HG02798 (cell line): ENCODE results near the gene FOXN3.
"Not testable (repeated sequence)": the region's sequence is repeated elsewhere in the genome, so short reads cannot be mapped to it uniquely, and the experiment has no call there.

Experiments
- ATAC-seq: cut with Tn5 transposase; IDR thresholded peaks from one replicate; pipeline ENCODE4 v1.9.1; 2021; ENCODE audit warnings: mild to moderate bottlenecking; ENCODE audit not compliant: unreplicated experiment, poor library complexity

The FOXN3 gene

DNA sequence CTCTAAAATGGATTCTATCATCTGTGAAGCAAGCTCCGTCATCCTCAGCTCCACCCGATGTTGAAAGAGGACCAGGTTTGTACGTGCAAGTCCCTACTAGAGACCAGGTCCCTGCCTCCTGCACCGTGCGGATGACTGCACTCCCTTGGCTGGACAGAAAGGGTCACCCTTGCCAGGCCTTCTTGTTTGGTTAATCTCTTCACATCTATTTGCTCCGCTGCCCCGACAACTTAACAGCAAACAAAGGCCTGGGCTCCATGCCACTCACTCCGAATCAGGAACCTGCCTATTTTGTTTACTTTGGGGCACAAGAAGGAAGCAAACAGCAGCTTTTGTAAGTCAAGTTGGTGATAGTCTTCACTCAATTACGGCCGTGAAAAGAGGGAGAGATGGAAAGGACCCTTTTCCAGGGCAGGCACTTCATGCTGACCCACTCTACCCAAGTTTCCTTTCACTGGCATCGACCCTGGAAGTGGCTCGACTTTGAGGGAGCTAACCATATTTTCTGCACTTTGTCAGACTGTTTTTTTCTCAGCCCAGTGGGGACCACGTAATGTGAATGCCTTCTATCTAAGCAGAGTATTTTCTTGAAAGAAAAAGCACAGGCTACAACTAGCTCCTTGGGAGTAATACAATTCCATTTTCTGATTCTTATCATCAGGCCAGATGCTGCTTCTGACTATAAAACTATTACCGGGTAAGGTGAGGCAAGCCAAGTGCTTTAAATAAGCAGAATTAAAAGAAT is 202.6 kb downstream of the FOXN3 start:
- ATAC-seq: no peak

DNA sequence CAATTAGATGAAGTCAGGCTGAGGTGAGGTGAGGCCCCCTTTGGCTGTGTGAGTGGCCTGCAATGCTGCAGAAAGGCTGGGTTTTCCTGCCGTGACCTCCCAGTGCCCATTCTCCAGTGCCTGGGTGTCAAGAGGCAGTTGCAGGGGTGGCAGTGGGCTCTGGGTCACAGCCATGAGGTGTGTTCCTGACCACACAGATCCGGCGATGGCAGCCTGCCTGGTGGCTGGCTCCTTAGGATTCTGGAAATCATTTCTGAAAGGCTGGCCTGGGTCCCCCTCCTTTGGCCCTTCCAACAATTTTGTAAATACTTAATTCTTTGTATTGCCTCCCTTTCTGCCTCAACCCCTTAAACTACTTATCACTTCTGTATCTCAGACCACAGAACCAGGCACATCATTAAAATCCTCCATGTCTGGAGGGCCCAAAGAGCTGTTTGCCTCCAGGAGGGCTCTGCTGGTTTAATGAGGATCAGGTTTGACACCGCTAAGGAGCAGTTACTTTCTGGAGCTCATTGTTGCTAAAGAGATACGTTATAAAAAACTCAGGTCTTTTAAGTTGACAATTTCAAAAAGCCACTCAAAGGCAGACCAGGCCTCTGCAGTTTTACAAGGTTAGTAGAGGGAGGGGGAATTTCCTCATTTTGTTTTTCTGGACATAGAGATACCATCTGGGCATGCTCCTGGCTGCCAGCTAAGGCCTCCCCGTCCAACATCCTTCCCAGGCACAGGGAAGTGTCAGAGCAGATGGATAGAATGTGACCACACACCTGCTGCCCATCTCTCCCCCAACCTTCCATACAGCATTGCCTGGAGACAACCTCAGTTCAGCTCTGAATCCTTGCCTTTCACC is 204.4 kb downstream of the FOXN3 start:
- no peak for ATAC-seq

DNA sequence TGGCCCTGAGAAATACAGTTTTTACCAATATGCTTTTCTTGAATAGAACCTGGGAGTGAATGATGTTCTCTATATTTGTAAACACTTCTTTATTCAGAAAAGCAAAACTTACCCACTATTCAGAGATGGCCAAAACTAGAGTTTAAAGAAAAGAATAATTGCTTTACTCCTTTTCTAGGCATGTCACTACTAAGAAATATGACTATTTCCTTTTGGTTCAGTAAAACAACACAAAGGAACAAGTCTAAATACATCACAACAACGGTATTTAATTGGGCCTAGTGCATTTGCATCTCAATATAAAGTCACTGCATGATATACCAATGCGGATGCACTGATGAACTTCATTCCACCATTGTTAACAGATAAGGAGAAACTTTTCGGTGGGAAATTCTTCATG is 207.5 kb downstream of the FOXN3 start:
- ATAC-seq: no peak

DNA sequence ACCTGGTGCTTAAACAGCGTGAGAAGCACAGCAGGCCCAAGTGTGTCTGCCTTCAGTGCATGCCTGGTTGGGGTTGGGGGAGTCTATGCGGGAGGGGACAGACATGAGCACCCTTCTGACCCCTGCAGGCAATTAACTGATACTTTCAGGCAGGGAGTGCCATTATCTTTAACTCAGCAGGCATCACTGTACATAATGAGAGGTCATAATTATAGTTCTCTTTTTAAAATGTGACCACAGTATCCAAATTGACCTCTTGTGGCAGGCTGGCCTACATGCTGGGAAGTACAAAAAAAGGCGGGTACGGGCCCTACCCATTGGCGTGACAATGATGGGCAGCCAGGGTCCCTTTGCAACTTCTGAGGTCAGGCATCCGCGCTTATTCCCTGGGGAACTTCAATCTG is 209.1 kb downstream of the FOXN3 start:
- ATAC-seq: no peak

DNA sequence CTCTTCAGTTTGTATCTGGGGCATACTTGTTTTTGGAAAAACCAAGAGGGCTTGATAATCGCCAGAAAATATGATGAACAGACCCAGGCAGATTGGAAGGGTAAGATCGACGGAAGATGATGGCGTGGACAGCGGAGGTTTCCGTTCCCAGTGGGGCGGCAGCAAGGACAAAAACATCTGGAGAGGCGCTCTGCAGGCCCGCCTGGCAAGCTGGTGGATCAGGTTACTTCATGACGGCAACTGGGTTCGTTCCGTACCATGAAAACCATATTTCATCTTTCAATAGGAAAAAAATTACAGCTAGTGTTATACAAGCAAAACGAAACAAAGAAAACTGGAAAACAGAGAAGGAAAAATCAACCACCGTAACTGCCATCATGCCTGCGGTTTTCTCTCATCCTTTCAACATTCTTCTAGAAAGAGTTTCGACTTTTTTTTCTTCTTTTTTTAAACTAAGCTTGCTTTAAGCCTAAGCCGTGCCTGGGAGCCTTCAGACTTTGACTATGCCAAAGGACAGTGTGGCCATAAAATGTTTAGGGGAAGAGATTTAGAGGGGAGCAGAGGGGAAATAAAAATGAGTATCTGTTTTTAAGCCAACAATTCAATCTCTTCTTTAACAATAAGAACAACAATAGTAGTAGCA is 210.5 kb downstream of the FOXN3 start:
- no peak for ATAC-seq

DNA sequence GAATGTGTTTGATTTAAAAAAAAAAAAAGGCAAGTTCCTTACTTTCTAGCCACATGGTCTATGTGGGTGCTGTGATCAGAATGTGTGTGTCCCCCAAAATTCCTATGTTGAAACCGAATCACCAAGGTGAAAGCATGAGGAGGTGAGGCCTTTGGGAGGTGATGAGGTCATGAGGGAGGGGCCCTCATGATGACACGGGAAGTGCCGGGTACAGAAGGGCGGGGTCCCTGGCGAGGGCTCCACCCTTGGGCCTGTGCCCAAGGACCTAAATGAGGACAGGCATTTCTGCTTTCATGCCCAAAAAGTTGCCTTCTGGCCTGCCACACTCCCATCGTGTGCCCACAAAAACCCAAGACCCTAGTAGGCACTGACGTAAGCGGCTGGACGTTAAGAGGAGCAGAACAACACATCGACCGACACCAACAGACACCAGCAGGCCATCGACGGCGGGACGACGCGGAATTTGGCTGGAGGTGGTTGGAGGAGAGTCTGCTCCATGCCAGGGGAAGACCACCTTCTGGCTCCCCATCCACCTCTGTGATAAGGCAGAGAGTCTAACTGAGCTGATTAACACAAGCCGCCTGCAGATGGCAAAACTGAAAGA is 211.8 kb downstream of the FOXN3 start:
- no peak for ATAC-seq

DNA sequence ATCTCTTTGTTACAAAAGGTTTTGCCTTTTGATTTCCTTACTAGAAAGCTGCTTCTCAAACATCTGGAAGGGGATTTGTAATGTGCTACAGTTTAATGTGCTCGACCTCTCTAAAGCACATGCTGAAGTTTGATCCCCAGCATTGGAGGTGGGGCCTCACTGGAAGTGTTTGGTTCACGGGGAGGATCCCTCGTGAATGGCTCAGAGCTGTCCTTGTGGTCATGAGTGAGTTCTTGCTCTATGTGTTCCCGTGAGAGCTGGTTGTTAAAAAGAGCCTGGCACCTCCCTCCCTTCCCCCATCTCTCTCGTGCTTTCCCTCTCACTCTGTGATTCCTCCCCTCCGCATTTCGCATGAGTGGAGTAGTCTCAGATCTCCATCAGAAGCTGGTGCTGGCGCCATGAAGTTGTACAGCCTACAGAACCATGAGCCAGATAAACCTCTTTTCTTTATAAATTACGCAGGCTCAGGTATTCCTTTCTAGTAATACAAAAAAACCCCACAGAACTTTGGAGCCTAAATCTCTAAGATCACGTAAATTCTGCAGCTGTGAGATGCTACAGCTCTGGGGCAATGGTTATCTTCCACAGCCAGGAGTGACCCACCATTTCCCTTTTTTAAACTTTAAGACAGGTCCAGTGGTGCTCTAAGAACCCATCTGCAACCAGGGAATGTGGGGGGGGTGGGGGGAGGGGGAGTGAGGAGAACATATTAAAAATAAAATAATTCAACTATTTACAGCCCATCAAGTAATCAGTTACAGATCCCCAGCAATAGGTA is 214.4 kb downstream of the FOXN3 start:
- no peak for ATAC-seq

DNA sequence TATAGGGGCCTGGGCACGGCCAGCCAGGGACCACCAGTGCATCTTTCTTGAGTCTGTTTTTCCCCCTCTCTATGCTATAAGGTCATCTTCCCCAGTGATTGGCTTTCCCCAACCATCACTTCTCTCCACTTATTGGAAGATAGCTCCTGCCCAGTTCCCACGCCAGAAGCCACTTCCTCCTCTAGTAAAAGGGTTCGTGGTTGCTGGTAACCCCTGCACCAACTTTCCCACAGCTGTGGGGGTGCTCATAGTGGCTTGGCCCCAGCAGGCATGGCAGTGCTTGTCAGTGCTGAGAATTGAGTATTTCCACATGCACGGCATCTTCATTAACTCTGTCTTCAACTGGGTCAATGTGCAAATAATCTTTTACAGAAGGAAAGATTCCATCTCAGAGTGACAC is 215.4 kb downstream of the FOXN3 start:
- peak; percentile 52 for ATAC-seq

DNA sequence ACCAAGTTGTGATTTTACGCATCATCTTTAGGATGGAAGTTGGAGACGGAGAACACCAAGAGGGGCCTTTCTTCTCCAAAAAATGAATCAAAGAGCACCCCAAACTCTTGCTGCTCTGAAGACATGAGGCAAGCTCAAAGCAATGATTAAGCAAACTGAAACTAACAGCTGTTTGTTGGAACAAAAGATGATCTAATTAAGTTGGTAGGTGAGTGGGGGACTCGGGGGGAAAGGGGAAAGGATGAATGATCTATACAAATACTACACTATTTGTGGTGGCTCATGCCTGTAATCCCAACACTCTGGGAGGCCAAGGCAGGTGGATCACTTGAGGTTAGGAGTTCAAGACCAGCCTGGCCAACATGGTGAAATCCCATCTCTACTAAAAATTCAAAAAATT is 217.7 kb downstream of the FOXN3 start:
- ATAC-seq: not testable (repeated sequence)

DNA sequence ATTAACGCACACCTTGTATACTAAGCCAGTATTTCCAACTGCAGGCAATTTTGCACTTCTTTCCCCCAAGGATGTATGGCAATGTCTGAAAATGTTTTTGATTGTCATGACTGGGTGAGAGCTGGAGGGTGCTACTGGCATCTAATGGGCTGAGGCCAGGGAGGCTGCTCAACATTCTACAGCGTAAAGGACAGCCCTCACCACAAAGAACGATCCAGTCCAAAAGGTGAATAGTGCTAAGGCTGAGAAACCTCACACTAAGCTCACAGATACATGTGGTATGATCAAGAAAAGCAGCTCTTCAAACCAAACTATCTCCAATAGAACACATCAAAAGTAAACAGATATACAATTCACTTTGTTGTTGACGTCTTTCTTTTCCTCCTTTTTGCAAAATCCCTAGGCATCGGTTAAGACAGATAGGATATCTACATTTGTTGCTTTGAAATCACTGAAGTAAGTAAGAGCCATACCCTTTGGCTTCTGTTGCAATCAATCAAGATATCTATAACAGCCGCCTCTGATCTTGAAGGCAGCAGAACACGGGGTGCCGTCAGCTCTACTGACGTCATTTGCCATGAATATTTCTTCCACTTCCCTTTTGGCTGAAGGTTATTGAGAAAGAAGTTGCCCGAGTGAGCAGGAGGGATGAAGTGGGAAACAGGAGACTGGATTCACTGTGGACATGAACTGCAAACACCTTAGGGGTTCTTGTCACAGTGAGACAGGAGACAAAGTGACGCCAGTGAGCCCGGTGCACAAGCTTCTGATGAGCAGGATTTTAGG is 218.3 kb downstream of the FOXN3 start:
- no peak for ATAC-seq

DNA sequence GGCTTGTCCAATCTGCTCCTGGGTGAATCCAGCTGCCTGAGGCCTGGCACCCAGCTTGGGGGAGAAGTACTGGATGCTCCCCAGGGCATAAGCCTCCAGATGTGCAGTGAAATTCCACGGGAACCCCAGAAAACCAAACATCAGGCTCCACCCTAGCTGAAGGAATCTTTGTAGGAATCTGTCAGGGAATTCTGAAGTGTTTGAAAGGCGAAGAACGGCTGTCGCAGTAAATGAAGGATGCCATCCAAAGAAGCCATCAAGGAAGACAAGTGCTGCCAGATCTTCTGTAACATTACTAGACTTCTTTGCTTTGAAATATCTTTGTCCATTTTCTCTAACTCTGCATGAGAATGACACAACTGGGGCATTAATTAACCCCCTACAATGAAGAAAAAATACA is 219.4 kb downstream of the FOXN3 start:
- ATAC-seq: no peak

DNA sequence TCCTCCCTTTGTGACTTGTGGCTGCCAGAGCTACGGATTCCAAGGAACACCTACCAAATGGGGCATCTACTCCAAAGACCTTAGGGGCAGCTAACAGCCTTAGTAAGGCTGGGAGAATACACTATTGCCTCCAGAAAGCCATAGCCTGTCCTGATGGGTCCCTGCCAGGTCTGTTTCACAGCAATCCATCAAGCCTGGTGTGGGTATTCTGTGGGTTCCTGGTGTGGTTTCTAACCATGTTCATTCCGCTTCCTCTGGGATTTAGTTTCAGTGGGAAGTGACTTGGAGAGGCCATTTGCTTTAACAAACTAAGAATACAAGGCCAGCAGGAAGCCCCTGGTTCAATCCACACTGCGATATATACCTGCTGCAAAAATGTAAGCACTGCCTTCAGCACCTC is 220.5 kb downstream of the FOXN3 start:
- no peak for ATAC-seq

DNA sequence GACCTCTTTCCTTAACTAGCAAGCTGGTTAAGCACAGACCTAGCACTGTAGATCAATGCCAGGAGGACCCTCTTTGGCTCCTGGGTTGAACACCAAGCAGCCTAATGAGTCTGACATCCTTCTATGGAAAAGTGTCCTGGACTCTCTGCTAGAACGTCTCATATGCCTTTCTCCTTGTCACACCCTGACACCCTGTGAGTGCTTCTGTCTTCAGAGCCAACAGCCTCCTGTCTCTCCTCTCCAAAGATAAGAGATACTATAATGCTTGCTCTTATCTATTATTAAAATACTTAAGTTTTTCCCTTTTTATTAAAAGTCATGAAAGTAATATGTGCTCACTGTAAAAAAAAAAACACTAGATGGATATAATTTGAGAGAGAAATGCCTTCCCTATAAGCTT is 222.7 kb downstream of the FOXN3 start:
- no peak for ATAC-seq

DNA sequence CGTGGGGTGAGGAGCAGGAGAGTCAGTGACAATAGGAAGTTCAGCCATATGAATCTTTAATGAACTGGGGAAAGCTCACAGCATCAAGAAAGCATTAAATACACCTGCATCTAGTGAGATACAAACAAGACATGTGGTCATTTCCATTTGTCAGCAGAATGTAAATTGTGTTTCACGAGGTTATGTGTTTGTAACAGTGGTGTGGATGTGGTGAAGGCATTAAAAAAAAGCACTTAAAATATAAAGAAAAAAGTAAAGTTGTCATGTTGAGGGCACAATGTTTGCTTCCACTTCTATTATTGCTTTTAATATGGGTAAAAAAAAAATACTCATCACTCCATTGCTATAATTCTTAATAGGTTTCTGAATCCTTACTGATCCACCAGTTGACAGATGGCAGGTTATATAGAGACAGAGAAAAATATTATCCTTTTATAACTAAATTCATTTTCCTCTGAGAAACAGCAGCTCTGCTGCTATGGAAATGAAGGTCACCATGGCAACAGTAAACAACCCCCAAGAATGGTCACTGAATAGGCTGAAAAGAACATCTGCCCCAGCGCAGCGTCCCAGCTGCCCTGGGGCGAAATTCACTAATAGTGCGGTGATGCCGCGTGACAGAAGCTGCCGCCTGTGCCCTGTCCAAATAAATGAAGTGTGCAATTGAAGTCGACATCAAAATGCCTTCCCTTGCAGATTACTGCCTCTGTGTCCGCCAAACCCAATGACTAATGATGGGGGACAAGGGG is 226.1 kb downstream of the FOXN3 start:
- no peak for ATAC-seq

DNA sequence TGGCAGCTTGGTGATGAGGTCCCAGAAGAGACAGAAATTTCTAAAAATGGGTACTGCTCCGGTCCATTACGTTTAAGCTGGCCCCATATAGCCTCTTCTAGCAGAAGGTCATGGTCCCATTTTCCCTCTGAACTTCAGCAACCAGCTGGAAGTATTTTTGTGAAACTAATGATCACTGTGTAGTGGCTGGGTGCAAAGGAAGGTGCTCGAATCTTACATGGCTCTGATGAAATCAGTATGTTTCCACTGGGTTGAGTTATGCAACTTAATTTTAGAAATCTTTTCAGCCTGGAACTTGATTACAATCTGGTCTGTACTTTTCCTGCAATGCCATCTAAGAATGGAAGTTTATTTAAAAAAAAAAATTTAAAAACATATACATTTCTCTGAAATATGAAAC is 228.5 kb downstream of the FOXN3 start:
- no peak for ATAC-seq

DNA sequence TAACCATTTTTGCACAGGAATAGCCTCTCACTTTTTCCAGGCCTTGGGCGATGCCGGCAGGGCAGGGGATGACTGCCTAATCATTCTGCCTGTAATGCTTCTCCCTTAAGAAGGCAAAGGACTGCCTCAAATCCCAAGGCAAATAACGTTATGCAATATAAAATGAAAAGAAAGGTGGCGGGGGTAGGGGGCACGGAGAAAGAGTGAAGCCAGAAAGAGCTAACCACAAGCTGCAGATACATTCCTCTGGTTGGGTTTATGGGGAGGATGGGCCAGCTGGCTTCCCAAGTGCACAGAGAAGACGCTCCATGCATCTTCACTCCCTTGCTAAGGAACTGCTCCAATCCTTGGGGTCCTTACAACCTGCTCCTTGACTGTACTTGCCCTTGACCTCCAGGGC is 229.5 kb downstream of the FOXN3 start:
- no peak for ATAC-seq

DNA sequence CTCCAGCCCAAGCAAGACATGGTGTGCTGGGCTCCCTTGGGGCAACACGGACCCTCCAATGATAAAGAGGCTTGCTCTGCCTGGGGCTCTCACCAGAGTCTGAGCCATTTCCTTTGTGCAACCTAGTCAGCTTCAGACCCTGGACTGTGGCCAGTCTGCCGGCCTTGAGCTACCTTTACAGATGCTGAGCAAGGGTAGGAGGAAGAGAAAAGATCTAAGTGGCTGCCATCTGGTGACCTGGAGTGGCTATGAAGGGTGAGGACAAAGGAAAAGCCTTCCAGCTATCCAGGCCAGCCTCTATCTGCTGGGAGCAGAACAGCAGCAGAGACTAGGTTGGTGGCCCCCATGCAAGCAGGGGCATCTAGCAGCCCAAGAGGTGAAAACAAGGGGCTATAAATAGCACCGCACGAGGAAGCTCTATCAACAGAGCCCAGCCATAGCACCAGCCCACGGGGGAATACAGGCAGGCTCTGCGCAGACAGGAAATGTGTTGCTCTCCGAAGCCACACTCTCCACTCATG is 230.1 kb downstream of the FOXN3 start:
- no peak for ATAC-seq
